Breast epithelium (tissue), 3 donors: Measurements from ENCODE around the gene SYNM.

Experiments
- POLR2A ChIP-seq: fragments of 450-650 bp; IDR thresholded peaks from one replicate; pipeline ENCODE4 v1.6.1; 2016; ENCODE audit warnings: antibody characterized with exemption, mild to moderate bottlenecking, moderate library complexity
- TF ChIP-seq, protein P1 (sequence below), 3 donors: fragments of 450-650 bp; IDR thresholded peaks; one replicate each; pipeline ENCODE4 v1.5.1; 2016 to 2017; ENCODE audit warnings: antibody characterized with exemption in 3 of 3, mild to moderate bottlenecking in 3 of 3, moderate library complexity in 3 of 3

DNA sequence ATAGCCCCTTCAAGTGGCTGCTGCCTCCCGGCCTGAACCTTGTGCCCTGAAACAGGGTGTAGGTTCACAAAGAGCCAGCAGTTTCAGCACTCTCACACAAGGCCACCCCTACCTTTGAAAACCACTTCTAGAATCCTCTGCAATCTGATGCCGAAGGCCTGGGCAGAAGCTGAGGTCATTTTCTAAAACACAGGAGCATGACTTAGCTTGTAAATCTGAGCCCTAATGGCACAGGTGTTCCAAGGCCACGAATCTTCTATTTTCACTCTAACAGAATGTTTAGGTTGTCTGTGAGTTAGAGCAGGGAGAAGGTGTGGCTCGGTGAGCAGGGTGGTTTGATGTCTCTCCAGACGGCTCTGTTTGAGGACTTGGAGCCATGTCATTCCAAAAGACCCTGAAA is 62.3 kb downstream of the SYNM start:
- TF ChIP-seq, protein P1, sequence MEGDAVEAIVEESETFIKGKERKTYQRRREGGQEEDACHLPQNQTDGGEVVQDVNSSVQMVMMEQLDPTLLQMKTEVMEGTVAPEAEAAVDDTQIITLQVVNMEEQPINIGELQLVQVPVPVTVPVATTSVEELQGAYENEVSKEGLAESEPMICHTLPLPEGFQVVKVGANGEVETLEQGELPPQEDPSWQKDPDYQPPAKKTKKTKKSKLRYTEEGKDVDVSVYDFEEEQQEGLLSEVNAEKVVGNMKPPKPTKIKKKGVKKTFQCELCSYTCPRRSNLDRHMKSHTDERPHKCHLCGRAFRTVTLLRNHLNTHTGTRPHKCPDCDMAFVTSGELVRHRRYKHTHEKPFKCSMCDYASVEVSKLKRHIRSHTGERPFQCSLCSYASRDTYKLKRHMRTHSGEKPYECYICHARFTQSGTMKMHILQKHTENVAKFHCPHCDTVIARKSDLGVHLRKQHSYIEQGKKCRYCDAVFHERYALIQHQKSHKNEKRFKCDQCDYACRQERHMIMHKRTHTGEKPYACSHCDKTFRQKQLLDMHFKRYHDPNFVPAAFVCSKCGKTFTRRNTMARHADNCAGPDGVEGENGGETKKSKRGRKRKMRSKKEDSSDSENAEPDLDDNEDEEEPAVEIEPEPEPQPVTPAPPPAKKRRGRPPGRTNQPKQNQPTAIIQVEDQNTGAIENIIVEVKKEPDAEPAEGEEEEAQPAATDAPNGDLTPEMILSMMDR (IDR thresholded peaks at IDR 0.05): no peak
- TF ChIP-seq POLR2A: no peak
